GM11168 (cell line): Measurements from ENCODE around the gene RASAL3.
"Not testable (repeated sequence)": the region's sequence is repeated elsewhere in the genome, so short reads cannot be mapped to it uniquely, and the experiment has no call there.

Source experiments
- in situ Hi-C: fragments of 300-500 bp; cut with MboI; formaldehyde crosslinking; loops from one replicate; pipeline ENCODE4 v1.12.0; 2022; ENCODE audit warnings: low sequenced_read_pairs; ENCODE audit not compliant: unreplicated experiment

The RASAL3 gene

DNA sequence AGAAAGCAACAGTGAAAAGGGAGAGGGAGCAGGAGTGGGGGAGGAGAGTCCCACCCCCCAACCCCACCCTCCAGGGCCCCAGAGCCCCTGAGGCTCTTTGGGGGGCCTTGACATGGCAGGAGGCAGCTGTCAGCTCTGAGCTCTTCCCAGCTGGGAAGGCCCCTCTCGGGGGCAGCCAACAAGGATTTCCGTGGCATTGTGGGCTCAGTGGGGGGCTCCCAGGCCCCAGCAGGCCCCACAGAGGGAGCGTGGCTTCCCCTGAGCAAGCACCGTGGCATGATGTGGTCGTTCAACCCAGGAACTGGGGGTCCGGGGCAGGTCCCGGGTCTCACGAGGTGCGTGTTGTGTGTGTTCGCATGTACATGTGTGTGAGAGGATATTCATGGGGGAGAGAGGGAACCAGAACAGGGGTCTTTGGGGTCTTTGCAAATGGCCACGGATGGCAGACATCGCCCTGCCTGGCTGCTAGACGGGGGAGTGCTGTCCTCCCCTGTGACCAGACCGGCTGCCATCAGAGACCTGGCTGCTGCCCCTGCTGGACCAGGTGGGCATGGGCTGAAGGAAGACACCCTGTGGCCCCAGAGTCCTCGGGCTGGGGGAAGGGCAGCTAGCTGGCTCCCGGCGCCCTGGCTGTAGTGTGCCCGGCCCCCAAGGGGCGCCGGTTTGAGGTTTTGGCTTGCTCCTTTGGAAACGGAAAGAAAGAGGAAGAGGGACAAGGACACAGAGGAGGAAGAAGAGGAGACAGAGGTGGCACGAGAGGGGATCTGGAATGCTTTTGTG lies 41.9 kb downstream of the RASAL3 start:
- in situ Hi-C loops: no loop called here

DNA sequence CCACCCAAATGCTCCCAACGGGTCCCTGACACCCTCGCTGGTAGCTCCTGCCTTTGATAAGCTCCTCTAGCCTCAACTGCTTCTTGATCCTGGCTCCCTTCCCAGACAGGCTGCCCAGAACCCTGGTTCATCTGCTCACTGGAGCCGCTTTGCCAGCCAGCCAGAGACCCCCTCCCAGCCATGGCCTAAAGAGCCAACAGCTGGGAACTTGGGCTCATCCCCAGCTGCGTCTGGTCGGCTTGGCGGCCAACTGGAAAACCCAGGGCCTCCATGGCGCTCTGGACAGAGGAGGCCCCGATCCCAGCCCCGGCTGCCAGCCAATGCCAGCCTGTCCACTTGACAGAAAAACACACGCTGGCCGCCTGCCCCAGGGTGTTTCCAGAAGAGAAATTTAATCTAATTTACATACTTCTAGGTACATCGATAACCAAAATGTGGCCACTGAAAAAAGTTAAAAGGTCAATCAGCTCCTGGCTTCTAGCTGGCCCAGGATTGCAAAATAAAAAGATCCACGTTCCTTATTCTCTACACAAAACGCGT lies 42.6 kb downstream of the RASAL3 start:
- in situ Hi-C loops: no loop called here

DNA sequence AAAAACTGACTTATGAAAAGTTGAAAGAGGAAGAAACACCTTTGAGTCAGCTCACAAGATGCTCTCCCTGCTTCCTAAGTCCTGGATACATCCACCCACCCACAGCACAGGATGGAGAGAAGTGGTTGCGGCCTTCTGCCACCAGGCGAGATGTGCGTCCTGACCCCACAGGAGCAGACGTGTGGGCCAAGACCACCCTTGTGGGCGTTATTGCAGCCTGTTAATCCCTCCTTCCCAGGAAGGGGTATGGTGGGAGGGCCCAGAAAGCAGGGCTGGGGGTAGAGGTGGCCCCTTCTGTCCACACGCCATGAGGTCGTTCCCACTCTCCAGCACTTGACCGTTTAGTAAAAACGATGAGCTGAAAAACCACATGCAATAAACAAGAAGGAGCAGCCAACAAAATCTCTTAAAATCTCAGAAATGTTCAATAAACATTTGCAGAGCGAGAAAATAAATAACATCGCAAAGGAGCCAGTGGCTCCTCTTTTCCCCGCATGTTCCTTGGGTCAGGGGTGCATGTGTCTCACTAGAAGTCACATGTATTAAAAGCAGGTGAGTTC lies 43.1 kb downstream of the RASAL3 start:
- in situ Hi-C loops: no loop called here

DNA sequence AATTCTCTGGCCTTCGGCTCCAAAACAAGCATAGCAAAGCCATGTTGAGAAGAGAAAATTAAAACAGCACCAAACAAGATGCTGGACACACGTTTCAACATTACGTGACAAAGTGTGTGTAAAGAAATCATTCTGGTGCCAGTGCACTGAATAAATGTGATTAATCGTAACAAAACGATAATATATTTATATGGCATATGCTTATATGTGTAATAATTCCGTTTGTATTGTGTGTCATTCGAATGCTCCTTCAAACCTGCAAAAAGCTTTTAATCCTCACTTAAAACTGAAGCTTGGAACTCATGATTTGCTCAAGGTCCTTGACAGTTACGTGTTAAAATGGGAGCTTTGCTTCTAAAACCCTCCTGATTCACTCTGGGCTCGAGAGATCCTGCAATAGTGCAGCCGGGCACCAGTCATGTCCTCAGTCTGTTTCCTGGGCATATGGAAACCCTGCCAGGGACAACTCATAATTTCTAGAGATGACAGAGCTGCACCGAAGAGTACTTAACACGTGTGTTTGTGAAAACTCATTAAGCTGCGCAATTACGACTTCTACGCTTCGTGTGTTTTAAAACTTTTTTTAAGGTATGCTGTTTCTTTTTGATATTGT lies 44.8 kb downstream of the RASAL3 start:
- in situ Hi-C loops: loop anchor here (5.0 kb wide), 1 partner anchor 133 kb away; no protein-coding TSS in a partner anchor

DNA sequence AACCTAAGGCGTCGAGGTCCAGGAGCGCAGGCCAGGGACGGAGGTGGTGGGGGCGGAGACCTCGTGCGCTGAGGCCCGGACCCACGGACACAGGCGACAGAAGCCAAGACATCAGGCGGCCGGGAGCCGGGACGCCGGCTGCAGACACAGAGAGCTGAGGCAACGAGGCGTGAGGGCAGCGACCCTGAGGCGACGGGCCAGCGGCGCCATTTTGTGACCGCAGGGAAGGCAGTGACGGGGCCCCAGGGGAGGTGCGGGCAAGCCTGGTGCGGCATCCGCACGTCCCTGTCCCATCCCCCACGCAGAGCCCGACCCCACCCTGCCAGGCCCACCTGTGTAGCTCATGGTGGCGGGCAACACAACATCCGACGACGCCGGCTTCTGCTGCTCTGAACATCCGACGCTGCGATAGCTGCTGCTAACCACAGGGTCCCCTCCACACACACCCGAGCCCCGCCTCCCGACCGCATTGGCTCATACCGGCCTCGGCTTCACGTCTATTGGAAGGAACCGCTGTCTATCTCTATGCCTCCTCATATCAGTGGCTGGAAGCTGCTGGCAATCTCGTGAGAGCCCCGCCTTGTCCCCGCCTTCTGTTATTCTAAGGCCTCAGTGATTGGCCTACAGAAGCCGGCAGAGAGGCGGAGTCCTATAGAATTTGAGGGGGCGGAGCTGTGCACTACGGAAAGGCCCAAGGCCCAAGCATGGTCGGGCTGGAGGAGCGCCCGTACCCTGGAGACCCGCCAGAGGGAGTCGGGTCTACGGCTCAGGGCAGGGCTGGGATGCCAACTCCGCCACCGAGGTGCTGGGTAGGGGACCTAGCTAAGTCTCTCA lies 45.5 kb downstream of the RASAL3 start, which contains the start of gene AKAP8L:
AKAP8L (minus strand) TSS at position 410 of the 834 bp plus-strand sequence; CDS start at position 345, 65 bp downstream.
- in situ Hi-C loops: loop anchor here (5.0 kb wide), 1 partner anchor 134 kb away; no protein-coding TSS in a partner anchor

DNA sequence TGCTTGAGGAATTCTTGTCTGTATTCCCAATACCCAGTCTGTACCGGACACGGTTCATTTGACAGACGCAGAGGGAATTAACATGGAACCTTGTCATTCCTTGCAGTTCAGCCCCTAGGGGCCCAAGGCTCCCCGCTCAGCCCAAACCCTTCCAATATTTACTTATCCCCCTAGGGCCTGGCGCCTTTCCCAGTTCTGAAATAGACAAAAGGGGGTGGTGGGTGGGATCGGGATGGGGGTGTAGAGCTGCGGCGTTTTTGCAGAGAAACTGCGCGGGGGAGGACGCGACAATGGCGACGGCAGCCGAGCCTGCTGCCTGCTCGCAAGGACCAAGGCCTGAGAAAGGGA lies 46.1 kb downstream of the RASAL3 start:
- in situ Hi-C loops: loop anchor here (5.0 kb wide), 1 partner anchor 134 kb away; no protein-coding TSS in a partner anchor

DNA sequence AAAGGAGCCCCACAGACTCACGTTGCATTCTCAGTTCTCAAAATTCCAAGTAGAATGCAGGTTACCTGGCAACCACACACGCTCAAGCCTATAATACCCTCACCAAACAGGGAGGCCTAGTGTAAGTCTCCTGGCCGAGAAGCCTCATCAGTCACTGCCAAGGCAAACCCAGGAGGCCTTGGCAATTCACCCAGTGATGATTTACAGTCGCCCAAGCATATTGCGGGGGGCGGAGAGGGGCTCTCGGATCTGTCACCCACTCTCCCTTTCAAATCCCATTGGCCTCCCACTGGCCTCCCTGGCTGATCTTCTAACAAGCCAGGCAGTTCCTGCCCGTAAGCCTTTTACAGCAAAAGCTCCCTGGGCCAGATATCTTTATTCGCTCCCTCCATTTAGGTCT lies 46.6 kb downstream of the RASAL3 start:
- in situ Hi-C loops: loop anchor here (5.0 kb wide), 1 partner anchor 135 kb away; no protein-coding TSS in a partner anchor

DNA sequence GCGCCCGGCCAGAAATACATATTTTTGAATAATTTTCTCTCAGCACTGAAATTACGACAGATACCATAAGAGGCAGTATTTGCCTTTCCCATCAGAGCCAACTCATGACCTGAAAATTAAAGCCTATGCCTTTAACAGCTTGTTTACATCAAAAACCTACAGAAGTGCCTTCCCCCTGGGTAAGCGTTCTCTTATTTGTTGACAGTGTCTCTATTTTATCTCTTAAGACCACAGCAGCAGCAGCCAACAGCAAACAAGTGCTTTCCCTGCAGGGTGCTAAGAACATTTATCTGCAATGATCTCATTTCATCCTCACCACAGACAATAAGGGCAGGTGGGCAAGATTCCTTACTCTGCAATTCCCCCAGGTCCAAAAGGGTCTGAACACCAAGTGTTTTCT lies 51.5 kb downstream of the RASAL3 start:
- in situ Hi-C loops: no loop called here

DNA sequence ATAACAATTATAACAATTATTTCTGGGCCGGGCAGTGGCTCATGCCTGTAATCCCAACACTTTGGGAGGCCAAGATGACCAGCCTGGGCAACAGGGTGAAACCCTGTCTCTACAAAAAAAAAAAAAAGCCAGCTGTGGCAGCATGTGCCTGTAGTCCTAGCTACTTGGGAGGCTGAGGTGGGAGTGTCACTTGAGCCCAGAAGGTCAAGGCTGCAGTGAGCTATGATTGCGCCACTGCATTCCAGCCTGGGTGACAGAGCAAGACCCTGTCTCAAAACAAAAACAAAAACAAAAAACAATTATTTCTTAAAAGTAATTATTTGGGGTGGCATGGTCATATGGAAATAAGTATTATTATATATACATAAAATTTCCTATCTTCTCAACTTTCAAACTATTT lies 53.0 kb downstream of the RASAL3 start:
- in situ Hi-C loops: not testable (repeated sequence)

DNA sequence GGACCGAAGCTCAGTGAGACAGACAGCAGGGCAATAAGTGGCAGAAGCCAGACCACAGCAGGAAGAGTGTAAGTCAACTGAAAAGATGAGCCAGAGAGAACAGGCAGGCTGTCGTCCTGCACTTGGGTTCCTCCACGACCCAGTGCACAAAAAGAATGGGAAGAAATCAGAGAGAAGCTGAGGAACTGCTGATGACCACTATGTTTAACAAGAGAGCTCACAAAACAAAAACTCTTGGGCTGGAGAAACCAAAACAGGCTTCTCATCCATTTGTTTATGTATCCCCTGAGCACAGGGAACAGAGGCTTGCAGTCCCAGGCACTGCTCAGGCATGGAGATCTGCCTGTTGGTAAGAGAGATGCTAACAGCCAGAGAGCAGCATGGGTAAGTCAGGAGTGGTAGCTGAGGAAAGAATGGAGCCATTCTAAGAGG lies 59.5 kb downstream of the RASAL3 start:
- in situ Hi-C loops: no loop called here

DNA sequence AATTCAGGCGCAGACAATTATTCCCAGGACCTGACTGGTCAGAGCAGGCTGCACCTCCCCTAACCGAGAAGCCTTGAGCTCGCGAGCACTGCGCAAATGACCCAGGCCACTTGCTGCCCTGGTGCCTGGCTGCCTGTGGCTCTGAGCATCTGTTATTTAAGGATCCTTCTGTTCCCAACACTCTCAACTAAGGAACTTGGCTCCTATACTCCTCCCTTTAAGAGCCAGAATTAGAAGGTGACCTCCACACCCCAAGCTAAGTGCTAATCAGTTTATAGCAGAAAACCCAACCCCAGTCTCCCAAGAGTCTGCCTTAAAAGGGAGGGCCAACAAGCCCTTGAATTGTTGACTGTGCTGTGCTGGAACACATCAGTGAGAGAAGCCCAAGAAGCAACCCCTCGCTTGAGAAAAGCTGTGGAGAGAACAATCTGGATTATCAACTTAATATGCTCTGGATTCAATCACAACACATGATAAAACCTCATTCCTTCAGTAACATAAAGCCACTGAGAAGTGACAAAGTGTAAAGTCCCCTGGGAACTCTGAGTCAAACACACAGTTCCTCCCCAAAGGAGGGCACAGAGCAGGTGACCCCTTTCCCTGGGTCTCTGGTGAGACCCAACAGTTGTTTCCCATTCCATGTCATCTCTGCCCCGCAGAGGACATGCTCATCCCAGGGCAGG lies 60.1 kb downstream of the RASAL3 start:
- in situ Hi-C loops: no loop called here

DNA sequence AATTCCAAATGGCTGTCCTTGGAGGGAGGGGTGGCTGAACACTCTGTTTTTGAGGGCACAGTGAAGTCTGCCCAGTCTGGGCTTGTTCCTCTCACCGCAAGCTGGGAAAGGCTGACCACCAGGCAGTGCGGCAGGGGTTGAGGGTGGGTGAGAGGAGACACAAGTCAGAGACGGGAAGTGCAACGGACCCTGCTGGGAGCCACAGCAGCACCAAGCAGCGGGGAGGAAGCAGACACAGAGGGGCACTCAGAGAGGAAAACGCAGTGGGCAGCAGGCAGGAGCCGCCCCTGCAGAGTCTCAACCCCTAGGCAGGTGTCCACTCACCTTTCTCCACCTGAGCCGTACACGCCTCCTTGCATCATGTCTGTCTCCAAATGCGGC lies 61.2 kb downstream of the RASAL3 start:
- in situ Hi-C loops: no loop called here

DNA sequence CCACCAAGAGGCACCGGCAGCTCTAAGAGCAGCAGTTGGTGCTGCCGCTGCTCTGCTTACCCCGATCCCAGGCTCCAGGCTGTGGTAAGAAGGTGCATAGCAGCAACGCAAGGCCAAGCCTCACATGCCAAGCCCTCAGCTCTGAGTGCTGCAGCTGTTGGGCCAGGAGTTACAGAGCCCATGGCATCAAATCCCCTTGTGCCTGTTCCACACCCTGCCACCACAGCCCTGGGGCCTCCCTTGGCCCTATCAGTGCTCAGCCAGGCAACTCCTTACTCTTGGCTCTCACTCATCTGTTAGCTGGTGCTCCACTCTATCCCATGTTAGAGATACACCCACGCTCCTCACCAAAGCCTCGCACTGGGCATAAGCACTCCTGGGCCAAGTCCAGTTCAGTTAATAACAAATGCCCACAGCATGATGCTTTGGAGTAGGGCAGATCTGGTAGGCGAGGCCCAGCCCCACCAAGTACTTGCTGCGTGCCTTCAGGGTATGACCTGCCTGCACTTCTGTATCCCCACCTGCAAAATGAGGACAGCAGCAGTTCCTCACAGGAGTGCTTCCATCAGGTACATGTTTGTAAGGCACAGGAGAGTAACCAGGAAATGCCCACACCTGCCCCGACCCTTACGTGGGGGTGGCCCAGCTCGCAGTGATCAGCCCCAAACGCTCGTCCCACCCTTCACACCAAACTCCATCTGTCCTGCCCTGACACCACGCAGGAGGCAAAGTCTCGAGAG lies 61.8 kb downstream of the RASAL3 start:
- in situ Hi-C loops: no loop called here
